GM12878 (cell line): Measurements from ENCODE around the gene FICD. TPM values are rescaled to one million over a fixed set of nuclear protein-coding genes. Genes with fewer than 3 reads are reported as not detected.
A peak's percentile ranks its signal among the peaks of the same experiment; 100 is the strongest.

Experiments
- ATAC-seq: fragments of 200-7000 bp; cut with Tn5 transposase; 3 replicates; pipeline ENCODE4 v1.9.1; 2020; ENCODE audit warnings: mild to moderate bottlenecking, moderate library complexity
- BruUV-seq: library from RNA; stranded (reverse); fragments of 400-500 nt; replicated peaks from 2 replicates; lab custom pipeline; 2021; lab: Mats Ljungman, UMichigan
- CTCF ChIA-PET: fragments of 300-600 bp; sonication (Branson Sonifier 250); formaldehyde crosslinking; extraction: SDS; loops from one replicate; lab custom pipeline; 2021; ENCODE audit warnings: inconsistent platforms; lab: Yijun Ruan, JAX
- POLR2A ChIA-PET: fragments of 350-600 bp; formaldehyde crosslinking; extraction: SDS; loops from one replicate; lab custom pipeline; 2021; ENCODE audit warnings: inconsistent platforms; lab: Charles Lee
- RAD21 ChIA-PET: fragments of 300-600 bp; sonication (Branson Sonifier 250); formaldehyde crosslinking; loops from one replicate; lab custom pipeline; 2023; ENCODE audit warnings: antibody characterized with exemption; ENCODE audit not compliant: unreplicated experiment; lab: Charles Lee
- SMC1A ChIA-PET: fragments of 300-600 bp; sonication (Branson Sonifier 250); formaldehyde crosslinking; loops from one replicate; lab custom pipeline; 2023; ENCODE audit not compliant: unreplicated experiment, uncharacterized antibody; lab: Charles Lee
- DNase-seq: peaks from one replicate; pipeline ENCODE4 v3.0.0-alpha.2; 2011; ENCODE audit warnings: low read depth, low spot score
- FAIRE-seq: peaks from 3 replicates; lab custom pipeline; 2011; peaks lifted over from hg19 to GRCh38; lab: Jason Lieb, UNC
- H2AFZ ChIP-seq: 2 replicates; pipeline ENCODE4 v1.6.0; 2011; ENCODE audit warnings: low read depth, low read length, control low read depth; ENCODE audit not compliant: control insufficient read depth
- H3K27ac ChIP-seq: 2 replicates; pipeline ENCODE4 v1.5.1; 2011; ENCODE audit warnings: control low read depth; ENCODE audit not compliant: control insufficient read depth, insufficient read depth
- H3K27me3 ChIP-seq, 2 experiments: replicated peaks in 1 of 2; 2 replicates each; pipeline versions ENCODE4 v1.6.0 to v1.6.1; 2011; ENCODE audit warnings: low read length in 1 of 2; ENCODE audit not compliant: control insufficient read depth in 2 of 2, insufficient read depth in 2 of 2
- H3K36me3 ChIP-seq, 2 experiments: 2 replicates each; pipeline ENCODE4 v1.5.1; 2011; ENCODE audit warnings: low read length in 1 of 2; ENCODE audit not compliant: control insufficient read depth in 2 of 2, insufficient read depth in 2 of 2
- H3K4me1 ChIP-seq: 2 replicates; pipeline ENCODE4 v1.6.1; 2011; ENCODE audit warnings: mild to moderate bottlenecking, low read length, moderate library complexity, mixed read lengths; ENCODE audit not compliant: control insufficient read depth, insufficient read depth
- H3K4me2 ChIP-seq: 2 replicates; pipeline ENCODE4 v1.6.0; 2011; ENCODE audit warnings: control low read depth; ENCODE audit not compliant: control insufficient read depth, insufficient read depth
- H3K4me3 ChIP-seq: fragments of 200-600 bp; sonication (generic); 2 replicates; pipeline ENCODE4 v1.5.1; 2016
- H3K79me2 ChIP-seq: 2 replicates; pipeline ENCODE4 v1.6.0; 2011; ENCODE audit warnings: low read length; ENCODE audit not compliant: control insufficient read depth, insufficient read depth
- H3K9ac ChIP-seq: 2 replicates; pipeline ENCODE4 v1.8.0; 2011; ENCODE audit warnings: low read length, control low read depth, mixed read lengths; ENCODE audit not compliant: control insufficient read depth, insufficient read depth
- H3K9me3 ChIP-seq: replicated peaks from 3 replicates; pipeline ENCODE4 v1.5.1; 2011; ENCODE audit warnings: mild to moderate bottlenecking, low read length; ENCODE audit not compliant: control insufficient read depth, insufficient read depth
- H4K20me1 ChIP-seq: 2 replicates; pipeline ENCODE4 v1.6.0; 2011; ENCODE audit not compliant: control insufficient read depth, insufficient read depth
- BHLHE40 ChIP-seq, 2 experiments: fragments of 450-650 bp in 1 of 2; IDR thresholded peaks; 2 replicates each; pipeline ENCODE4 v1.6.1; 2011 to 2017; ENCODE audit warnings: low read depth in 2 of 2, borderline replicate concordance in 1 of 2, improper control_type of control experiment in 1 of 2, low read length in 1 of 2, mild to moderate bottlenecking in 1 of 2
- CHD2 ChIP-seq: IDR thresholded peaks from 2 replicates; pipeline ENCODE4 v1.6.1; 2011; ENCODE audit warnings: low read depth, low read length, improper control_type of control experiment, borderline replicate concordance
- IKZF1 ChIP-seq: fragments of 450-650 bp; conservative IDR thresholded peaks from 2 replicates; pipeline ENCODE4 v1.6.1; 2017; ENCODE audit warnings: antibody characterized with exemption, mild to moderate bottlenecking
- KDM1A ChIP-seq: fragments of 200-600 bp; sonication (generic); IDR thresholded peaks from 2 replicates; pipeline ENCODE4 v1.6.1; 2016; ENCODE audit warnings: borderline replicate concordance
- MEF2A ChIP-seq: IDR thresholded peaks from 2 replicates; pipeline ENCODE4 v1.6.1; 2011; ENCODE audit warnings: low read depth, mild to moderate bottlenecking, low read length, moderate library complexity; ENCODE audit not compliant: insufficient read depth
- NFXL1 ChIP-seq: fragments of 450-650 bp; IDR thresholded peaks from 2 replicates; pipeline ENCODE4 v1.6.1; 2017; ENCODE audit warnings: antibody characterized with exemption, mild to moderate bottlenecking, borderline replicate concordance
- NR2C2 ChIP-seq: IDR thresholded peaks from 2 replicates; pipeline ENCODE4 v1.6.1; 2011; ENCODE audit warnings: borderline replicate concordance, low read depth; ENCODE audit not compliant: control insufficient read depth, insufficient read length
- PAX5 ChIP-seq: IDR thresholded peaks from 2 replicates; pipeline ENCODE4 v1.6.1; 2011; ENCODE audit warnings: low read depth, low read length, borderline replicate concordance
- PML ChIP-seq: IDR thresholded peaks from 2 replicates; pipeline ENCODE4 v1.6.1; 2012; ENCODE audit warnings: low read length, inconsistent platforms
- POU2F2 ChIP-seq: IDR thresholded peaks from 3 replicates; pipeline ENCODE4 v1.6.1; 2011; ENCODE audit warnings: low read depth, mild to moderate bottlenecking, low read length, borderline replicate concordance
- RUNX3 ChIP-seq: IDR thresholded peaks from 2 replicates; pipeline ENCODE4 v1.6.1; 2012; ENCODE audit warnings: low read length, inconsistent platforms
- WGBS: methylation state at CpG from one replicate; pipeline ENCODE4 v1.1.6; 2016; ENCODE audit warnings: low lambda C conversion rate; ENCODE audit not compliant: insufficient replicate concordance, insufficient coverage; ENCODE audit errors: missing lambda C conversion rate; 5-methylcytosine and 5-hydroxymethylcytosine counted together
- in situ Hi-C: fragments of 300-500 bp; cut with MboI; formaldehyde crosslinking; loops from 9 replicates; pipeline ENCODE4 v1.14.3; 2018; ENCODE audit warnings: mixed read lengths
- intact Hi-C: fragments of 100-400 bp; cut with micrococcal nuclease; formaldehyde crosslinking; loops from one replicate; pipeline ENCODE4 v1.14.2; 2022; ENCODE audit not compliant: unreplicated experiment
- polyA plus RNA-seq, 11 experiments: library from polyadenylated mRNA; depleted of rRNA in 4 of 11; unstranded in 6 of 11; stranded (reverse) in 5 of 11; fragments of >200 nt; fragmentation: Nextera tagmentation in 4 of 11; fragmentation: Illumina TruSeq in 1 of 11; extraction: Ambion mirVana in 4 of 11; extraction: Trizol in 1 of 11; gene quantifications; 1 replicate in 1 of 11; 2 replicates in 10 of 11; pipeline versions ENCODE4 v1.2.1 to v1.2.3, GENCODE V29; 2011 to 2016; ENCODE audit warnings: inconsistent platforms in 2 of 11, missing spikeins in 2 of 11, low read depth in 1 of 11
- total RNA-seq, 4 experiments: library from RNA; depleted of rRNA in 3 of 4; stranded (reverse); fragments of >200 nt in 3 of 4; fragmentation: Illumina TruSeq in 1 of 4; extraction: Trizol in 1 of 4; gene quantifications; 2 replicates each; pipeline versions ENCODE4 v1.2.1 to v1.2.3, GENCODE V29; 2013 to 2021
- TF ChIP-seq, protein P1 (sequence below): fragments of 450-650 bp; IDR thresholded peaks from 2 replicates; pipeline ENCODE4 v1.6.1; 2014; ENCODE audit warnings: mild to moderate bottlenecking
- TF ChIP-seq, protein P2 (sequence below): fragments of 450-650 bp; IDR thresholded peaks from 2 replicates; pipeline ENCODE4 v1.6.1; 2016; ENCODE audit warnings: mild to moderate bottlenecking

The FICD gene
- total and polyA plus RNA-seq, 10 of the 15 experiments (the other 5 are each of a cell fraction or from before 2014, with no cell fraction given): 1.1 to 9.4 (median 4.3) TPM

DNA sequence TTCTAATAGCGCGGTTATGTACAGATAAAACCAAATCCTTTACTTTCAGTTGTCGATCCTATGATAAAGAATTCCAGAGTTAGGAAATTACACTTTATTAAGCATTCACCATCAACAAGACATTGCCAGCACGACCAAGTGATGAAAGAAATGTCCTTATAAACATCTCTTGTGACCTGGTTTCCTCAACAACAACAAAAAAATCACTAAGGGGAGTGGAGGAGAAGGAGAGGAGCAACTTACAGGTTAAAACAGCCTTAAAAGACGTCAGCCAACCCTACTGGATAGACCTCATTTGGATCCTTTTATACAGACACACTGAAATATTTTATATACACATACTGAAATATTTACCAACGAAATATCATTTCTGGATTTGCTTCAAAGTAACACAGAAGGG lies 23.1 kb downstream of the FICD start:
- H3K9ac ChIP-seq: no peak overlapping the region
- H3K4me3 ChIP-seq: no peak overlapping the region
- POLR2A ChIA-PET: no interaction called here
- H2AFZ ChIP-seq: no peak overlapping the region
- in situ Hi-C loops: no loop called here
- 77% methylated on average over 6 of the region's 6 CpGs for WGBS
- DNase-seq: no peak
- no peak for FAIRE-seq
- H3K4me1 ChIP-seq: peaks cover 19% of the 10 kb centered on the region
- no peaks in the 10 kb centered on the region for H3K9me3 ChIP-seq
- peaks cover 8 to 63% of the 10 kb centered on the region in 2 experiments for H3K36me3 ChIP-seq
- CTCF ChIA-PET: interaction anchor here (1.5 kb wide), 1 partner anchor 17 kb away, joined by 3 read pairs; no protein-coding TSS in a partner anchor
- H3K27me3 ChIP-seq: no peaks in the 10 kb centered on the region
- no peaks in the 10 kb centered on the region for H4K20me1 ChIP-seq
- intact Hi-C loops: no loop called here
- H3K79me2 ChIP-seq: peaks cover 43% of the 10 kb centered on the region
- RAD21 ChIA-PET: no interaction called here
- no peak for TF ChIP-seq NFXL1
- TF ChIP-seq IKZF1: no peak
- TF ChIP-seq RUNX3: no peak
- TF ChIP-seq PML: no peak
- TF ChIP-seq, protein P1, sequence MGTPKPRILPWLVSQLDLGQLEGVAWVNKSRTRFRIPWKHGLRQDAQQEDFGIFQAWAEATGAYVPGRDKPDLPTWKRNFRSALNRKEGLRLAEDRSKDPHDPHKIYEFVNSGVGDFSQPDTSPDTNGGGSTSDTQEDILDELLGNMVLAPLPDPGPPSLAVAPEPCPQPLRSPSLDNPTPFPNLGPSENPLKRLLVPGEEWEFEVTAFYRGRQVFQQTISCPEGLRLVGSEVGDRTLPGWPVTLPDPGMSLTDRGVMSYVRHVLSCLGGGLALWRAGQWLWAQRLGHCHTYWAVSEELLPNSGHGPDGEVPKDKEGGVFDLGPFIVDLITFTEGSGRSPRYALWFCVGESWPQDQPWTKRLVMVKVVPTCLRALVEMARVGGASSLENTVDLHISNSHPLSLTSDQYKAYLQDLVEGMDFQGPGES: no peak
- TF ChIP-seq NR2C2: no peak
- TF ChIP-seq CHD2: no peak
- no peak for TF ChIP-seq MEF2A
- no peak for TF ChIP-seq PAX5
- TF ChIP-seq, protein P2, sequence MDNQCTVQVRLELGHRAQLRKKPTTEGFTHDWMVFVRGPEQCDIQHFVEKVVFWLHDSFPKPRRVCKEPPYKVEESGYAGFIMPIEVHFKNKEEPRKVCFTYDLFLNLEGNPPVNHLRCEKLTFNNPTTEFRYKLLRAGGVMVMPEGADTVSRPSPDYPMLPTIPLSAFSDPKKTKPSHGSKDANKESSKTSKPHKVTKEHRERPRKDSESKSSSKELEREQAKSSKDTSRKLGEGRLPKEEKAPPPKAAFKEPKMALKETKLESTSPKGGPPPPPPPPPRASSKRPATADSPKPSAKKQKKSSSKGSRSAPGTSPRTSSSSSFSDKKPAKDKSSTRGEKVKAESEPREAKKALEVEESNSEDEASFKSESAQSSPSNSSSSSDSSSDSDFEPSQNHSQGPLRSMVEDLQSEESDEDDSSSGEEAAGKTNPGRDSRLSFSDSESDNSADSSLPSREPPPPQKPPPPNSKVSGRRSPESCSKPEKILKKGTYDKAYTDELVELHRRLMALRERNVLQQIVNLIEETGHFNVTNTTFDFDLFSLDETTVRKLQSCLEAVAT: no peak
- TF ChIP-seq KDM1A: no peak
- no peak for TF ChIP-seq POU2F2
- no peak for TF ChIP-seq BHLHE40 (IDR thresholded peaks at IDR 0.05; ENCODE audit: borderline replicate concordance in 1 of 2, low read depth in 2 of 2, low read length in 1 of 2)
- no peak for ATAC-seq
- SMC1A ChIA-PET: interaction anchor here (1.0 to 1.3 kb wide), 4 partner anchors 11 to 78 kb away, joined by 3 to 5 read pairs (median 3); partner anchors contain the start of gene SART3
- no peak overlapping the region for H3K27ac ChIP-seq
- H3K4me2 ChIP-seq: no peak overlapping the region
- BruUV-seq: TSS peak; percentile 2
